A673 (cell line): ENCODE measurements around the gene PLEKHA6.

Experiments
- EZH2 ChIP-seq: fragments of 200-600 bp; sonication (generic); IDR thresholded peaks from 2 replicates; pipeline ENCODE4 v1.6.1; 2017; ENCODE audit warnings: borderline replicate concordance, low read depth, mild to moderate bottlenecking, mixed read lengths, antibody characterized with exemption, low read length; ENCODE audit not compliant: poor library complexity, severe bottlenecking
- TF ChIP-seq, protein P1 (sequence below): fragments of 300-800, 200-600 bp; sonication (generic); conservative IDR thresholded peaks from 2 replicates; pipeline ENCODE4 v1.5.1; 2017; ENCODE audit warnings: low read depth, mild to moderate bottlenecking, antibody characterized with exemption, low read length, moderate library complexity, mixed read lengths

DNA sequence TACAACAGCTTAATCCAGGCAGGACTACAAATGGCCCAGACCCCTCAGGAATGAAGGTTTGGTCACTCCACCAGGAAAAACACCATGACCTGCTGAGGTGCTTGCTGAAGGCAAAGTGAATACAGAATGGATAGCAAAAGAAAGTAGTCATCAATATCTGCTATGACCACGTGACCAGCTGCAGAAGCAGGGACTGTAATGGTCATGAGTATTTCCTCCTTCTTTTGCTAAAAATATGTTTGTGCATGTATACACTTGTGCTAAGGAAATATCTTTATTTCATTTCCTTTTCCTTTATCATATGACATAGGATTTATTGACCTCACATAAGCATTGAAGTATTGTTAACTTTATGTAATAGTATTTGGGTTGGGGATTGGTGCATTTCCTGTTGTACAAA lies 119.5 kb downstream of the PLEKHA6 start:
- TF ChIP-seq, protein P1, sequence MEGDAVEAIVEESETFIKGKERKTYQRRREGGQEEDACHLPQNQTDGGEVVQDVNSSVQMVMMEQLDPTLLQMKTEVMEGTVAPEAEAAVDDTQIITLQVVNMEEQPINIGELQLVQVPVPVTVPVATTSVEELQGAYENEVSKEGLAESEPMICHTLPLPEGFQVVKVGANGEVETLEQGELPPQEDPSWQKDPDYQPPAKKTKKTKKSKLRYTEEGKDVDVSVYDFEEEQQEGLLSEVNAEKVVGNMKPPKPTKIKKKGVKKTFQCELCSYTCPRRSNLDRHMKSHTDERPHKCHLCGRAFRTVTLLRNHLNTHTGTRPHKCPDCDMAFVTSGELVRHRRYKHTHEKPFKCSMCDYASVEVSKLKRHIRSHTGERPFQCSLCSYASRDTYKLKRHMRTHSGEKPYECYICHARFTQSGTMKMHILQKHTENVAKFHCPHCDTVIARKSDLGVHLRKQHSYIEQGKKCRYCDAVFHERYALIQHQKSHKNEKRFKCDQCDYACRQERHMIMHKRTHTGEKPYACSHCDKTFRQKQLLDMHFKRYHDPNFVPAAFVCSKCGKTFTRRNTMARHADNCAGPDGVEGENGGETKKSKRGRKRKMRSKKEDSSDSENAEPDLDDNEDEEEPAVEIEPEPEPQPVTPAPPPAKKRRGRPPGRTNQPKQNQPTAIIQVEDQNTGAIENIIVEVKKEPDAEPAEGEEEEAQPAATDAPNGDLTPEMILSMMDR, result no peak
- no peak for TF ChIP-seq EZH2
